ENCODE measurements around the gene KLRC1.

- no peak for TF ChIP-seq ZC3H10 (CRISPR knock-in tag; IDR thresholded peaks at IDR 0.05)
- TF ChIP-seq POU6F1 (CRISPR knock-in tag; IDR thresholded peaks at IDR 0.05; ENCODE audit: borderline replicate concordance, low read depth), result no peak
- TF ChIP-seq ZNF70 (CRISPR knock-in tag; IDR thresholded peaks at IDR 0.05), result no peak
- no peak for TF ChIP-seq PATZ1 (CRISPR knock-in tag; IDR thresholded peaks at IDR 0.05; ENCODE audit: borderline replicate concordance)
- TF ChIP-seq GLIS3 (CRISPR knock-in tag; IDR thresholded peaks at IDR 0.05), result no peak
- no peak for TF ChIP-seq ARNTL (CRISPR knock-in tag; IDR thresholded peaks at IDR 0.05; ENCODE audit: borderline replicate concordance, low read depth)
- TF ChIP-seq OSR1 (CRISPR knock-in tag; IDR thresholded peaks at IDR 0.05), result no peak
Observed at GRCh38 chr12:10455766-10456165, 2.6 kb upstream of the KLRC1 start.
